Forelimb muscle (tissue), 1 donor: Measurements from ENCODE around the gene CHCHD4. TPM values are rescaled to one million over a fixed set of nuclear protein-coding genes. Genes with fewer than 3 reads are reported as not detected.
"Not testable (repeated sequence)": the region's sequence is repeated elsewhere in the genome, so short reads cannot be mapped to it uniquely, and the experiment has no call there.

Experiments
- DNase-seq: peaks from one replicate; pipeline ENCODE4 v3.0.0-alpha.2; 2013; ENCODE audit warnings: low read depth
- polyA plus RNA-seq: library from polyadenylated mRNA; unstranded; fragments of 120-200 nt; gene quantifications from one replicate; pipeline ENCODE4 v1.2.1, GENCODE V29; 2013; ENCODE audit not compliant: insufficient read length

The CHCHD4 gene
- polyA plus RNA-seq, 1 donor: 14.5 TPM

DNA sequence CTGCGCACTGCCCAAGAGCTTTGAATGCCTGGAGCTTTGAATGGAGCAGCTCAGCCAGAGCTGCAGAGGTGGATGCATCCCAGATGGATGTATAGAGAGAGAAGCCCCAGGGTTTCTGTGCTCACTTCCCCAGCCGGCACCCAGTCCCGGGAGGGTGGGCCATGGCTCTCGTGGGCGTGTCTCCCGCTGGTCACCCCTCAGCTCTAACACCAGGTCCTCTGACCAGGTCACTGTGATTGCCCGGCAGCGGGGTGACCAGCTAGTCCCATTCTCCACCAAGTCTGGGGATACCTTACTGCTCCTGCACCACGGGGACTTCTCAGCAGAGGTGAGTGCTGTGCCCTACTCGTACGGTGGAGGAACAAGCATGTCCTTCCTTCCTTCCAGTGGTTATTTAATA is 10.9 kb upstream of the CHCHD4 start:
- no peak for DNase-seq

GRCh38 chr3:14134291-14134690 is 9.6 kb upstream of the CHCHD4 start:
- no peak for DNase-seq

DNA sequence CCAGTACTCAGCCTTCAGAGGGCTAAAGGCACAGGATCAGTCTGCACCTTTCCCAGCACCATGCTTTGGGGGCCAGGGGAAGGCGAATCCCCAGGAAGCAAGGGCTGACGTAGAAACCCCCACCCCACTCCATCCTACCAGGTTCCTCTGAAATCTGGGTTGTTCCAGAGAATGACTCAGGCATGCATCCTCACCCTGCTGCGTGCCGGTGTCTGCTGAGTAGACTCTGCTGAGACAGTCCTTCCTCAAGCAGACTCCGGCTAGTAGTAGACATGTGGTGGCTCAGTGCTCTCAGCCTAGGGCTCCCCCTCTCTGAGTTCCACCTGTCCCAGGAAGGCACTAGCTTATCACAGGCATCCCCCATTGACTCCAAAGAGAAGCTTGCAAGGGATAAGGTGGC is 9.2 kb upstream of the CHCHD4 start:
- no peak for DNase-seq

GRCh38 chr3:14133188-14133800 is 8.6 kb upstream of the CHCHD4 start:
- no peak for DNase-seq

DNA sequence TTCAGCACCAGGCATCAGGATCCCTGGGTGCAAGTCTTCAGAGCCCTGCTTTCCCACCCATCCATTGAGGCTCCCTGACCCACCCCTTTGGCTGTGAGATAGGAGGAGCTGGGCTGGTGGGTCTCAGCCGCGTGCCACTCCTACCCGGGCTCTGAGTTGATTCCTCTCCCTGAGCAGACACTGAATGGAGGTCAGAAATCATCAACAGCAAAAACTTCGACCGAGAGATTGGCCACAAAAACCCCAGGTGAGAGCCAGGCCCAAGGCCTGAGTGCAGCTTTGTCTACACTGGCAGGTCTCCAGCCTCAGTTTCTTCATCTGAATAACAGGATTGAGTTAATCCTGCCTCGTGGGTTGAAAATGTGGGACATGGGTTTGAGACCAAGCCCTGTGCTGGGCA is 8.0 kb upstream of the CHCHD4 start:
- DNase-seq: no peak

DNA sequence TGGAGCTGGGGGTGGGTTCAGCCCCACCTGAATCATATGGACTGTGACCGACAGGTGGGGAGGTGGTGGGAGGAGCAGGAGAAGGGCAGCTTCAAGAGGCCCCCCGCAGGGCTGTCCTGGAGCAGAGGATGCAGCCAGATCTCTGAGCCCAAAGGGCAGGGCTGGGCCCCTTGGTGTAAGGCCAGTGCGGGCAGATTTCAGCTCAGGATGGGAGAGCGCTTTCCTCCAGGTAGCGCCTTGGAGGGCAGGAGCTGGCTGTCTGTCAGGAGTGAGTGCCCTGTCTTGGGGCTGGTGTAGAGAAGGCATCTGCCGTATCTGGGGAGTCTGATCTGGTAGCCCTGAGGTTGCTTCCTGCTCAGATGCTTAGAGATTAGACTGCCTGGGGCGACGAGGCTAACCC is 7.5 kb upstream of the CHCHD4 start:
- DNase-seq: no peak

- no peak for DNase-seq
Measured at GRCh38 chr3:14131134-14131533, 6.5 kb upstream of the CHCHD4 start.

- DNase-seq: no peak
Measured at GRCh38 chr3:14130707-14131106, 6.0 kb upstream of the CHCHD4 start.

GRCh38 chr3:14130230-14130629 is 5.6 kb upstream of the CHCHD4 start:
- DNase-seq: no peak

- DNase-seq: no peak
Measured at GRCh38 chr3:14129296-14129695, 4.6 kb upstream of the CHCHD4 start.

DNA sequence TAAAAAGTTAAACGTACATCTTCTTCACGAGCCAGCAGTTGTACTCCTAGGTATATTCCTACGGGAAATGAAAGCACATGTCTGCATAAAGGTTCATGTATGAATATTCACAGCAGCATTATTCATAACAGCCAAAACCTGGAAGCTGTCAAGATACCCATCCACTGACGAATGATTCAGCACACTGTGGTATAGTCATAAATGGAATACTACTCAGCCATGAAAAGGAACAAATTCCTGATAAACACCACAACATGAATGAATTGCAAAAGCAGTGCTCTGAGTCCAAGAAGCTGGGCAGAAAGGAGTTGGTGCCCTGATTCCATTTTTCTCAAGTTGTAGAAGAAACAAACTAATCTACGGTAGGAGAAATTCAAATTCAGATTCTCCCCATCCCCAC is 4.1 kb upstream of the CHCHD4 start:
- no peak for DNase-seq

- DNase-seq: no peak
Measured at GRCh38 chr3:14127516-14128161, 3.0 kb upstream of the CHCHD4 start.

DNA sequence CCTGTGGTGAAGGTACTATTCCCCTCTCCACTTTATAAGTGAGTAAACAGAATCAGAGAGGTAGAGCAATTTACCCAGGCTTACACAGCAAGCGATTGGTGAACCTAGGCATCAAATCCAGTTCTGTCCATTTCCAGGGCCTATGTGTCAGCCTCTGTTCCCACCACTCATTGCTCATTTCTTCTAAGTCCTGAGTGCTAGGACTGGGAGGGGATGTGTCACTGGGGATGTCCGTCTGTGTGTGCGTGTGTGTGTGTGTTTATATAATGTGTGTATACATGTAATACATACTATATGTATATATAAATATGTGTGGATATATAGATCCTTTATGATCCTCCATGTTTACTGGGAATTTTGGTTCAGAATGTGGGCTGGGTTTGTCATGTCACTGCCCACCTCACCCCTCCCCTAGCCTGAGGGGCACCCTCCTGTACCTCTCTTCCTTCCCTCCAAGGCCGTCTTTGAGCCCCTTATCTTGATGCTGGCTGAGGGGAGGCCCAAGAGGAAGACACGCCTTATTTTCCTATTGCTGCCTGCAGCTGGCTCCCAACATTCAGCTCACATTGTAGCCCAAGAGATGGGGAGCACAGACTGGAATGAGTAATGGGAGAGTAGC is 2.3 kb upstream of the CHCHD4 start:
- no peak for DNase-seq

DNA sequence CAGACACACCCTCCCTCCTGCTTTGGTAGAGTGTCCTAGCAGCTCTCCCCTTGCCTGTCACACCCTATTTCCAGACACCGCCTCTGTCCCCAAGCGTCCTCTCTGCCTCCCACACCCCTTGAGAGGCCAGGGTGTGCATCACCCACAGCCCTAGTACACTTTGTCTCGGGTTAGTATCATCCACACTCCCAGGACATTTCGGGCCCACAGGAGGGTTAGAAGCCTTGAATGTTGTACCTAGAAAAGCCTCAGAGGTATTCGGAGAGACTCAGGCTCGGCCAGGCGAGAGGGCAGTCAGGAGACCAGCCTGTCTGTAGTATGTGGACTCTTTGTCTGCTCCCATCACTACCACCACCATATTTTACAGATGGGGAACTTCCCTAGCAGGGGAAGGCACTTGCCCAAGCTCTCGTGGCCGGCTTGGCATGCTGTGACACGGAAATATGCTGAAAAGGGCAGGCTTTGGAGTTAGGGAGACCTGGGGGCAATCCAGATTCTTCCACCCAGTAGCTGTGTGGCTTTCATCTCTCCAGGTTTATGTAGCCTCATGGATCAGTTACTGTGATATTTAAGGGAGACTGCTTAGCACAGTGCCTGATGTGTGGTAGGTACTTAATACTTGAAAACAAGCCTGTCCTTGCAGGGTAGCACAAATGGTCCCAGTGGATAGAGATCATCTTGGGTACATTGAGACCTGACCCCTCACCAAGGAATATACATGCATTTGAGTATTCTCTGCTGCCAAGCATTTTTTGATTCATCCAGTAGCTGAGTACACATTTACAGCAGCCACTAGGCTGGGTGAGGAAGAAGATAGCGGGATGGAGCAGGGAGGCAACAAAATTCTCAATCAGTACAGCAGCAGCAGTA is 1.6 kb upstream of the CHCHD4 start:
- DNase-seq: no peak

- no peak for DNase-seq
Measured at GRCh38 chr3:14125193-14126016, 735 bp upstream of the CHCHD4 start.

DNA sequence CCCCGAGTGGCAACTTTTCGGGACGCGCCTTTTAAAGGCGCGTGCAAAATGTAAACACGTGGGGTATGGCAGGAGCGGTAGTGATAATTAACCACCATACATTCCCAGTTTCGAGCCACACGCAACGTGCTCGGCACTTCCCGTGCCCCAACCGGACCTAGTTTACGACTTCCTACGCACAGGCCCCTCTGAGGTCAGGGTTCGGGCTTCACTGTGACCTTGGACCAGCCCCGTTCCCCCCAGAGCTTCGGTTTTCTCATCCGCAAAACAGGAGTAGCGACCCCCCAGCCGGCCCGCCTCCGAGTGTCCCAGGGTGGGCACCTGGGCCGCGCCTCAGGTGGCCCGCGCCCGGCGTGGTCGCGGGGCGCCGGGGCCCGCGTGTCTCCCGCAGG is 451 bp downstream of the CHCHD4 start:
- DNase-seq: no peak

DNA sequence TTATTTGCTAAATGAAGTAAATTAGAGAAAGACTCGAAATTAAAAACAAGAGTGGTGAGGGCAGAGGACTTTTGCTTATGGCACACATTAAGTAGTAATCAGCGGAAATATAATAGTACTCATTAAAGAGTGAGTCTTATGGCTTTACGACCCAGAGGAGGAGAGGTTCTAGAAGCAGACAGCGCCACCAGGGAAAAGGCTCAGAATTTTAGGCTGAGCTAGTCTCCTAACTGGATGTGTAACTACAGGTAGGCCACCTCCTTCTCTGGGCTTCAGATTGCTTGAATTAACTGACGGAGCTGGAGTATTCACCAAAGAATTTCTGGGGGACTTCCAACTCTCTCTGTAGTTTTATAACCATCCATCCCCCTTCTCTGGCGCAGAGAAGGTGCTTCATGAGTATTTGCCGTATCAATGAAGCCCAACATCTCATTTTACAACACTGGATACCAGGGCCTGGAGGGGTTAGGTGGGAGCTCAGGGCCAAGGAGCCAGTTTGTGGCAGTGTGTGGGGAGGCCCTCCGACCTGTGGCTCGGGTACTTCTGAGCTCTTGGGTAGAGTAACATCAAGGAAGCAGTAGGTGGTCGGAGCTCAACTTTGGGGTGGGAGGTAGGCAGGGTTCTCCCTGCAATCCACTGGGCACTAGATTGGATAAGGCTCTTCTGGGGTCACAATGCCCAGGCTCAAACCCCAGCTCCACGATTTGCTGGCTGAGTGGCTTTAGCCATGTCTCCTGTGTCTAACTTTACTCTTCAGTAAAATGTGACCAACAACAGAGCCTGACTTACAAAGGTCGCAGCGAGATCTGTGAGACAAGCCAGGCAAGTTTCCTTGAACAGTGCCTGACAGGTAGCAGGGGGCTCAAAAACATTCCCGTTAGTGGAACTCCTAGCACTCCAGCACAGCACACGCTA is 1.1 kb downstream of the CHCHD4 start:
- no peak for DNase-seq

DNA sequence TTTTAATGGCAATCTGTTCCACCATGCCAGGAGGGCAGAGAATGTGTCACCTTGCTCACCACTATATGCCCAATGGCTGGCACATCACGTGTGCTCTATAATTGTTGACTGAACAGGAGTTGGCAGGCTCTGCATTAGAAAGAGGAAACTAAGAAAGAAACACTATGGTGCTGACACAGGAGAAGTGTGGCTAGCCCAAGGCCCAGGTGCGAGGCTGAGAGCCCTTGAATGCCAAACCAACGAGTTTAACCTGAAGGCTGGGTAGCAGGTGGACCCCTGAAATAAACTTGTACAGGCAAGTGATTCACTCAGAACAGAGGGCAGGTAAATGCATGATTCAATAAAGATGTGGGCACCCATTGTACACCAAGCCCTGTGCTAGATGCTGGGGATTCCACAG is 2.4 kb downstream of the CHCHD4 start:
- no peak for DNase-seq

DNA sequence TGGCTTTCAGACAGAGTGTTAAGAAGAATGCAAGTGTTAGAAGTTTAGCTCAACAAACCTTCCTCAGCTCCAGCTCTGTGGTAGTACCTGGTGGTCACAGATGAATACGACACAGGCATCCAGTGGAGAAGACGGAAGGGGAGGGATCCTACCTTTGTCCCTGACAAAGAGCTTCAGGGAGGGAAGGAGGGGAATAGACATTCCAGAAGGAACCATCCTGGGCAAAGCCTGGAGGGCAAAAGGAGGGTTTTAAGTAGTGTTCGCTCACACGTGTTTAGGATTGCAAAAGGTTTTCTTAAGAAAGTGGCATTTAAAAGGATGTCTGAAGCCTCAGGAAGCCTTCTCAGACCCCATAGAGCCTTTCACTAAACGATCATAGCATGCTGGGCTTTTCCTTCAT is 2.8 kb downstream of the CHCHD4 start:
- no peak for DNase-seq

DNA sequence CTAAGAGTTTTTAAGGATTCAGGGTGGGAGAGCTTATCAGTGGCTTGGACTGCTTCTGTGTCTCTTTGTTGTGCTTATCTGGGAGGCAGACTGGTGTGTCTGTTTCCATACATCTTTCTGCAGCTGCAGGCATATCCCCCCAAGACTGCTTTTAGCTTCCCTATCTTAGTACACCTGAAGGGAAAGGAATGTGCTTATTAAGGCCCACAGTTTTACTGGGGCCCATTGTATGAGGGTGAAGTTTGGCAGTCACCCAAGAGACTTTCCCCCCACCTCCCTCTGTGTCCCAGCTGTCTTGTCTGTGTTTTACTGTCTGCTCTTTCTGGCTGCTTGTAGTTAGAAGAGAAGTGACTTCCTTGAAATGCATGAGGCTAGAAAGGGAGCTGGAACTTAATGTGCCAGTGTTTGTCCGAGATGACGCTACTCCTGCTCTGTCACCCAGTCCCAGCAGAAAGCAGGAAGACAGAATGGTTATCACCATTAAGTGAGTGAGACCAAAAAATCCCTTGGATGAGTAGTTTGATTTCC is 3.7 kb downstream of the CHCHD4 start:
- not testable (repeated sequence) for DNase-seq
